OCI-LY1 (cell line): ENCODE results near the gene TTC28.

Experiments used
- H2AFZ ChIP-seq: fragments of 200-600 bp; sonication (generic), shearing (Covaris generic); 2 replicates; pipeline ENCODE4 v1.6.0; 2014; ENCODE audit warnings: antibody characterized with exemption, mild to moderate bottlenecking, low read length
- H3F3A ChIP-seq: fragments of 200-600 bp; sonication (generic), shearing (Covaris generic); 2 replicates; pipeline ENCODE4 v1.6.0; 2014; ENCODE audit warnings: mild to moderate bottlenecking, antibody characterized with exemption, low read length, moderate library complexity; ENCODE audit not compliant: insufficient read depth
- H3K27ac ChIP-seq: fragments of 200-600 bp; sonication (generic); 2 replicates; pipeline ENCODE4 v1.5.1; 2014; ENCODE audit warnings: low read length, mixed run types, mild to moderate bottlenecking, low read depth; ENCODE audit not compliant: poor library complexity, severe bottlenecking
- H3K27me3 ChIP-seq: fragments of 200-600 bp; sonication (generic); 2 replicates; pipeline ENCODE4 v1.6.0; 2014; ENCODE audit warnings: antibody characterized with exemption, mild to moderate bottlenecking, low read length, moderate library complexity; ENCODE audit not compliant: insufficient read depth
- H3K36me3 ChIP-seq: fragments of 200-600 bp; sonication (generic); 2 replicates; pipeline ENCODE4 v1.6.1; 2014; ENCODE audit warnings: mild to moderate bottlenecking, antibody characterized with exemption, low read length, moderate library complexity, mixed read lengths; ENCODE audit not compliant: insufficient read depth
- H3K4me1 ChIP-seq: fragments of 200-600 bp; sonication (generic); 2 replicates; pipeline ENCODE4 v1.5.1; 2014; ENCODE audit warnings: mild to moderate bottlenecking, low read length, moderate library complexity; ENCODE audit not compliant: insufficient read depth, severe bottlenecking
- H3K4me2 ChIP-seq: fragments of 200-600 bp; sonication (generic), shearing (Covaris generic); 2 replicates; pipeline ENCODE4 v1.6.1; 2014; ENCODE audit warnings: low read length
- H3K4me3 ChIP-seq: fragments of 200-600 bp; sonication (generic); 2 replicates; pipeline ENCODE4 v1.5.1; 2014; ENCODE audit warnings: low read length, low read depth, mild to moderate bottlenecking, mixed read lengths; ENCODE audit not compliant: poor library complexity, severe bottlenecking
- H3K79me2 ChIP-seq: fragments of 200-600 bp; shearing (Covaris generic); 2 replicates; pipeline ENCODE4 v1.6.1; 2016; ENCODE audit warnings: mixed run types, low read length, mixed read lengths; ENCODE audit not compliant: insufficient read depth
- H3K9ac ChIP-seq: fragments of 200-600 bp; sonication (generic), shearing (Covaris generic); 2 replicates; pipeline ENCODE4 v1.6.1; 2014; ENCODE audit warnings: mild to moderate bottlenecking, low read length, mixed read lengths
- H3K9me2 ChIP-seq: fragments of 200-600 bp; sonication (generic), shearing (Covaris generic); 2 replicates; pipeline ENCODE4 v1.6.1; 2014; ENCODE audit warnings: low read depth, mild to moderate bottlenecking, low read length, mixed read lengths
- H3K9me3 ChIP-seq: fragments of 200-600 bp; shearing (Covaris generic); 2 replicates; pipeline ENCODE4 v1.6.1; 2014; ENCODE audit warnings: low read length, mixed read lengths
- H4K20me1 ChIP-seq: fragments of 200-600 bp; sonication (generic), shearing (Covaris generic); 2 replicates; pipeline ENCODE4 v1.6.0; 2016; ENCODE audit warnings: mild to moderate bottlenecking, low read length; ENCODE audit not compliant: insufficient read depth
- CTCF ChIP-seq: fragments of 200-600 bp; sonication (generic), shearing (Covaris generic); IDR thresholded peaks from 2 replicates; pipeline ENCODE4 v1.5.1; 2017; ENCODE audit warnings: mild to moderate bottlenecking, antibody characterized with exemption, low read length, moderate library complexity, mixed read lengths
- EZH2 ChIP-seq: fragments of 200-600 bp; sonication (generic), shearing (Covaris generic); IDR thresholded peaks from 2 replicates; pipeline ENCODE4 v1.8.0; 2017; ENCODE audit warnings: borderline replicate concordance, mixed run types, mild to moderate bottlenecking, antibody characterized with exemption, low read length, moderate library complexity, mixed read lengths

Gene TTC28

GRCh38 chr22:28232204-28232603 is 447.4 kb downstream of the TTC28 start:
- no peak overlapping the region for H3K4me2 ChIP-seq
- no peak overlapping the region for H2AFZ ChIP-seq
- H3K27ac ChIP-seq = no peak overlapping the region
- no peaks in the 10 kb centered on the region for H3K4me1 ChIP-seq
- TF ChIP-seq CTCF (no peak), EZH2 (no peak)
- H3K9me3 ChIP-seq = no peaks in the 10 kb centered on the region
- H4K20me1 ChIP-seq = no peaks in the 10 kb centered on the region
- H3K9me2 ChIP-seq = no peaks in the 10 kb centered on the region
- H3F3A ChIP-seq = no peaks in the 10 kb centered on the region
- H3K9ac ChIP-seq = no peak overlapping the region
- H3K36me3 ChIP-seq = no peaks in the 10 kb centered on the region
- H3K4me3 ChIP-seq = no peak overlapping the region
- no peaks in the 10 kb centered on the region for H3K27me3 ChIP-seq
- no peaks in the 10 kb centered on the region for H3K79me2 ChIP-seq

- H3K79me2 ChIP-seq = no peaks in the 10 kb centered on the region
- H4K20me1 ChIP-seq = no peaks in the 10 kb centered on the region
- no peaks in the 10 kb centered on the region for H3K9me2 ChIP-seq
- no peak overlapping the region for H2AFZ ChIP-seq
- no peaks in the 10 kb centered on the region for H3K9me3 ChIP-seq
- TF ChIP-seq EZH2 (no peak), CTCF (no peak)
- no peaks in the 10 kb centered on the region for H3F3A ChIP-seq
- H3K36me3 ChIP-seq = no peaks in the 10 kb centered on the region
- no peaks in the 10 kb centered on the region for H3K27me3 ChIP-seq
- H3K9ac ChIP-seq = no peak overlapping the region
- H3K4me2 ChIP-seq = no peak overlapping the region
- no peak overlapping the region for H3K27ac ChIP-seq
- H3K4me3 ChIP-seq = no peak overlapping the region
- H3K4me1 ChIP-seq = no peaks in the 10 kb centered on the region
Measured at GRCh38 chr22:28231441-28231840, 448.2 kb downstream of the TTC28 start.

- Histone ChIP-seq H3K27me3 (no peaks in the 10 kb centered on the region), H3K9me3 (no peaks in the 10 kb centered on the region), H3K4me1 (no peaks in the 10 kb centered on the region), H3K9me2 (no peaks in the 10 kb centered on the region), H3K9ac (no peak overlapping the region), H3K79me2 (no peaks in the 10 kb centered on the region), H3K36me3 (no peaks in the 10 kb centered on the region), H3K4me2 (no peak overlapping the region), H4K20me1 (no peaks in the 10 kb centered on the region), H3K27ac (no peak overlapping the region), H3F3A (no peaks in the 10 kb centered on the region), H3K4me3 (no peak overlapping the region), H2AFZ (no peak overlapping the region)
- TF ChIP-seq EZH2 = no peak
- TF ChIP-seq CTCF = no peak
Measured at GRCh38 chr22:28230671-28231070, 449.0 kb downstream of the TTC28 start.
